Ishikawa (cell line): ENCODE results near the gene PPP4R2.

Experiments used
- CEBPB ChIP-seq: IDR thresholded peaks from 2 replicates; pipeline ENCODE4 v1.6.1; 2012
- CREB1 ChIP-seq: IDR thresholded peaks from 2 replicates; pipeline ENCODE4 v1.6.1; 2012; ENCODE audit warnings: low read depth
- EGR1 ChIP-seq: IDR thresholded peaks from 2 replicates; pipeline ENCODE4 v1.6.1; 2012
- EP300 ChIP-seq: IDR thresholded peaks from 2 replicates; pipeline ENCODE4 v1.6.1; 2012; ENCODE audit warnings: borderline replicate concordance
- MAX ChIP-seq: IDR thresholded peaks from 2 replicates; pipeline ENCODE4 v1.6.1; 2012
- NFIC ChIP-seq: IDR thresholded peaks from 2 replicates; pipeline ENCODE4 v1.6.1; 2012
- RAD21 ChIP-seq: IDR thresholded peaks from 2 replicates; pipeline ENCODE4 v1.6.1; 2012; ENCODE audit warnings: low read depth
- TCF12 ChIP-seq: IDR thresholded peaks from 2 replicates; pipeline ENCODE4 v1.6.1; 2012; ENCODE audit warnings: low read depth
- TEAD4 ChIP-seq: IDR thresholded peaks from 2 replicates; pipeline ENCODE4 v1.6.1; 2012
- YY1 ChIP-seq: IDR thresholded peaks from 2 replicates; pipeline ENCODE4 v1.6.1; 2012; ENCODE audit warnings: low read depth
- ZBTB7A ChIP-seq: IDR thresholded peaks from 2 replicates; pipeline ENCODE4 v1.6.1; 2012; ENCODE audit warnings: low read depth
- TF ChIP-seq, protein P1 (sequence below): IDR thresholded peaks from 2 replicates; pipeline ENCODE4 v1.6.1; 2012
- TF ChIP-seq, protein P2 (sequence below): IDR thresholded peaks from 2 replicates; pipeline ENCODE4 v1.6.1; 2012; ENCODE audit warnings: low read depth, mild to moderate bottlenecking

DNA sequence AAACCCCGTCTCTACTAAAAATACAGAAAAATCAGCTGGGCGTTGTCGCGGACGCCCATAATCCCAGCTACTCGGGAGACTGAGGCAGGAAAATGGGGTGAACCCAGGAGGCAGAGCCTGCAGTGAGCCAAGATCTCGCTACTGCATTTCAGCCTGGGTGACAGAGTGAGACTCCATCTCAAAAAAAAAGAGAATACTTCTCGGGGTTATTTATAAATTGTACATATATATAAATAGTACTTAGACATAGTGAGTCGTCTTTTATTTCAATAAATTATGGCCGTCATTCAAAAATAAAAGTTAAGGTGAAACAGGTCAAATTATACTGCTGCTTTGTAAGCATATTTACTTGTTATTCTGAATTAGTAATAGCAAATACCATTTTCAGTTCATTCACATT, 52.7 kb downstream of the PPP4R2 start:
- TF ChIP-seq, protein P1, sequence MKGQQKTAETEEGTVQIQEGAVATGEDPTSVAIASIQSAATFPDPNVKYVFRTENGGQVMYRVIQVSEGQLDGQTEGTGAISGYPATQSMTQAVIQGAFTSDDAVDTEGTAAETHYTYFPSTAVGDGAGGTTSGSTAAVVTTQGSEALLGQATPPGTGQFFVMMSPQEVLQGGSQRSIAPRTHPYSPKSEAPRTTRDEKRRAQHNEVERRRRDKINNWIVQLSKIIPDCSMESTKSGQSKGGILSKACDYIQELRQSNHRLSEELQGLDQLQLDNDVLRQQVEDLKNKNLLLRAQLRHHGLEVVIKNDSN, result no peak
- no peak for TF ChIP-seq RAD21
- TF ChIP-seq ZBTB7A, result no peak
- no peak for TF ChIP-seq TEAD4
- TF ChIP-seq CREB1, result no peak
- no peak for TF ChIP-seq TCF12
- no peak for TF ChIP-seq CEBPB
- TF ChIP-seq, protein P2, sequence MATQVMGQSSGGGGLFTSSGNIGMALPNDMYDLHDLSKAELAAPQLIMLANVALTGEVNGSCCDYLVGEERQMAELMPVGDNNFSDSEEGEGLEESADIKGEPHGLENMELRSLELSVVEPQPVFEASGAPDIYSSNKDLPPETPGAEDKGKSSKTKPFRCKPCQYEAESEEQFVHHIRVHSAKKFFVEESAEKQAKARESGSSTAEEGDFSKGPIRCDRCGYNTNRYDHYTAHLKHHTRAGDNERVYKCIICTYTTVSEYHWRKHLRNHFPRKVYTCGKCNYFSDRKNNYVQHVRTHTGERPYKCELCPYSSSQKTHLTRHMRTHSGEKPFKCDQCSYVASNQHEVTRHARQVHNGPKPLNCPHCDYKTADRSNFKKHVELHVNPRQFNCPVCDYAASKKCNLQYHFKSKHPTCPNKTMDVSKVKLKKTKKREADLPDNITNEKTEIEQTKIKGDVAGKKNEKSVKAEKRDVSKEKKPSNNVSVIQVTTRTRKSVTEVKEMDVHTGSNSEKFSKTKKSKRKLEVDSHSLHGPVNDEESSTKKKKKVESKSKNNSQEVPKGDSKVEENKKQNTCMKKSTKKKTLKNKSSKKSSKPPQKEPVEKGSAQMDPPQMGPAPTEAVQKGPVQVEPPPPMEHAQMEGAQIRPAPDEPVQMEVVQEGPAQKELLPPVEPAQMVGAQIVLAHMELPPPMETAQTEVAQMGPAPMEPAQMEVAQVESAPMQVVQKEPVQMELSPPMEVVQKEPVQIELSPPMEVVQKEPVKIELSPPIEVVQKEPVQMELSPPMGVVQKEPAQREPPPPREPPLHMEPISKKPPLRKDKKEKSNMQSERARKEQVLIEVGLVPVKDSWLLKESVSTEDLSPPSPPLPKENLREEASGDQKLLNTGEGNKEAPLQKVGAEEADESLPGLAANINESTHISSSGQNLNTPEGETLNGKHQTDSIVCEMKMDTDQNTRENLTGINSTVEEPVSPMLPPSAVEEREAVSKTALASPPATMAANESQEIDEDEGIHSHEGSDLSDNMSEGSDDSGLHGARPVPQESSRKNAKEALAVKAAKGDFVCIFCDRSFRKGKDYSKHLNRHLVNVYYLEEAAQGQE, result no peak
- no peak for TF ChIP-seq EGR1
- no peak for TF ChIP-seq YY1
- TF ChIP-seq NFIC, result no peak
- no peak for TF ChIP-seq EP300
- no peak for TF ChIP-seq MAX
